GM18508 (cell line): Measurements from ENCODE around the gene ABI2.
"Not testable (repeated sequence)": the region's sequence is repeated elsewhere in the genome, so short reads cannot be mapped to it uniquely, and the experiment has no call there.

ENCODE experiments used
- ATAC-seq: cut with Tn5 transposase; IDR thresholded peaks from one replicate; pipeline ENCODE4 v1.9.1; 2021; ENCODE audit warnings: moderate number of reproducible peaks; ENCODE audit not compliant: insufficient read depth, unreplicated experiment

ABI2 gene

GRCh38 chr2:203327901-203328759 lies at the start of gene ABI2:
TSS of gene ABI2 (plus strand) at chr2:203328394. CDS start at chr2:203328515, 121 bp downstream.
- ATAC-seq: no peak

- ATAC-seq: no peak
Observed at GRCh38 chr2:203279288-203279687, 48.9 kb upstream of the ABI2 start.

- ATAC-seq: no peak
Observed at GRCh38 chr2:203280428-203281064, 47.6 kb upstream of the ABI2 start.

- no peak for ATAC-seq
Observed at GRCh38 chr2:203282101-203282500, 46.1 kb upstream of the ABI2 start.

GRCh38 chr2:203286532-203286931 lies 41.7 kb upstream of the ABI2 start:
- ATAC-seq: no peak

- ATAC-seq: no peak
Observed at GRCh38 chr2:203301667-203302066, 26.5 kb upstream of the ABI2 start.

- not testable (repeated sequence) for ATAC-seq
Observed at GRCh38 chr2:203302586-203302985, 25.6 kb upstream of the ABI2 start.

GRCh38 chr2:203310688-203311436 lies 17.3 kb upstream of the ABI2 start:
- no peak for ATAC-seq

GRCh38 chr2:203326356-203326755 lies 1.8 kb upstream of the ABI2 start:
- ATAC-seq: no peak

GRCh38 chr2:203327582-203327900 lies 653 bp upstream of the ABI2 start:
- no peak for ATAC-seq

GRCh38 chr2:203328760-203329540 lies 756 bp downstream of the ABI2 start:
- no peak for ATAC-seq

- ATAC-seq: no peak
Observed at GRCh38 chr2:203330434-203330833, 2.2 kb downstream of the ABI2 start.

GRCh38 chr2:203338322-203338721 lies 10.1 kb downstream of the ABI2 start:
- no peak for ATAC-seq

GRCh38 chr2:203340791-203341487 lies 12.7 kb downstream of the ABI2 start:
- ATAC-seq: no peak

GRCh38 chr2:203341741-203342310 lies 13.6 kb downstream of the ABI2 start:
- no peak for ATAC-seq

- not testable (repeated sequence) for ATAC-seq
Observed at GRCh38 chr2:203342374-203342773, 14.2 kb downstream of the ABI2 start.

GRCh38 chr2:203344667-203345066 lies 16.5 kb downstream of the ABI2 start:
- ATAC-seq: no peak

- ATAC-seq: no peak
Observed at GRCh38 chr2:203346612-203347011, 18.4 kb downstream of the ABI2 start.

GRCh38 chr2:203347375-203347774 lies 19.2 kb downstream of the ABI2 start:
- ATAC-seq: no peak
